A673 (cell line): ENCODE measurements around the gene GALNT9.

Experiments used
- CTCF ChIP-seq: fragments of 300-800, 200-600 bp; sonication (generic); conservative IDR thresholded peaks from 2 replicates; pipeline ENCODE4 v1.5.1; 2017; ENCODE audit warnings: low read depth, mild to moderate bottlenecking, antibody characterized with exemption, low read length, moderate library complexity, mixed read lengths
- EZH2 ChIP-seq: fragments of 200-600 bp; sonication (generic); IDR thresholded peaks from 2 replicates; pipeline ENCODE4 v1.6.1; 2017; ENCODE audit warnings: borderline replicate concordance, low read depth, mild to moderate bottlenecking, mixed read lengths, antibody characterized with exemption, low read length; ENCODE audit not compliant: poor library complexity, severe bottlenecking

GRCh38 chr12:132219323-132219722 is 110.1 kb downstream of the GALNT9 start:
- no peak; the same call in 1 of the 2 replicates for TF ChIP-seq CTCF
- no peak for TF ChIP-seq EZH2
